Measurements from ENCODE around the gene SLC9C2.
"Not testable (repeated sequence)": the region's sequence is repeated elsewhere in the genome, so short reads cannot be mapped to it uniquely, and the experiment has no call there.

SLC9C2 gene

GRCh38 chr1:173572201-173572873 is 30.5 kb downstream of the SLC9C2 start:
- Histone ChIP-seq H3K4me1 (ENCODE audit: insufficient read depth, low read length) (no peaks in the 10 kb centered on the region), H3K9me3 (ENCODE audit: insufficient read depth, low read depth, low read length) (no peaks in the 10 kb centered on the region), H3K27ac (ENCODE audit: low read depth, low read length) (no peak overlapping the region), H3K4me3 (ENCODE audit: low read length) (no peak overlapping the region), H3K36me3 (ENCODE audit: insufficient read depth, low read length) (no peaks in the 10 kb centered on the region), H3K27me3 (ENCODE audit: insufficient read depth, low read length) (no peaks in the 10 kb centered on the region), H3K9ac (ENCODE audit: low read depth, low read length) (no peak overlapping the region)
- 91% methylated on average over 3 of the region's 3 CpGs for WGBS

DNA sequence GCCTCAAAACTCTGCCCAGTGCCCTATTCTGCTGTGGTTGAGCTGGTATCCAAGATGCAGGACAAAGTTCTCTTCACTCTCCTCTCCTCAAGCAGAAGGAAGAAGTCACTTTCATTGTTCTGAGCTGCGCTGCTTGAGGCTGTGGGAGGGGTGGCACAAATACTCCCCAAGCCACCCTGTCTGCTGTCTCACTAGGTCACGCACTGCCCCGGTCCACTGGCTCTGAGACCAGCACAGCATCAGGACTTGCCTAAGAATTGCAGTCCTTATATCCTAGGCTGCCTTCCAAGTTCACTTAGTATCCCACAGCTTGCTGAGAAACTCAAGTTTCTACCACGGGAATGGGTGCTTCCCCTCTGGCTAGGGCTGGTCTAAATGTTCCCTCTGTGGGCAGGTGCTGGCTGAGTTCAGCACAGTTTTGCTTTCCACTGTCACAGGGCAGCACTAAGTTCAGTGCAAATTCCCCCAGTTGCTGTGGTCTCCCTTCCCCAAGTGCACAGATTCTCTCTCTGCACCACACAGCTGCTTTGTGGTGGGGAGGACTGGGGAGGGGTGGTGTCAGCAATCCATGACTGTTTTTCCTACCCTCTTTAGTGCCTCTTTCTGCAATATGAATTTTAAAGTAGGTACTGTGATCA is 32.4 kb downstream of the SLC9C2 start:
- Histone ChIP-seq H3K4me3 (ENCODE audit: low read length) (no peak overlapping the region), H3K27me3 (ENCODE audit: insufficient read depth, low read length) (no peaks in the 10 kb centered on the region), H3K9me3 (ENCODE audit: insufficient read depth, low read depth, low read length) (no peaks in the 10 kb centered on the region), H3K27ac (ENCODE audit: low read depth, low read length) (no peak overlapping the region), H3K36me3 (ENCODE audit: insufficient read depth, low read length) (no peaks in the 10 kb centered on the region), H3K9ac (ENCODE audit: low read depth, low read length) (no peak overlapping the region), H3K4me1 (ENCODE audit: insufficient read depth, low read length) (no peaks in the 10 kb centered on the region)
- 83% methylated on average over 4 of the region's 4 CpGs for WGBS

DNA sequence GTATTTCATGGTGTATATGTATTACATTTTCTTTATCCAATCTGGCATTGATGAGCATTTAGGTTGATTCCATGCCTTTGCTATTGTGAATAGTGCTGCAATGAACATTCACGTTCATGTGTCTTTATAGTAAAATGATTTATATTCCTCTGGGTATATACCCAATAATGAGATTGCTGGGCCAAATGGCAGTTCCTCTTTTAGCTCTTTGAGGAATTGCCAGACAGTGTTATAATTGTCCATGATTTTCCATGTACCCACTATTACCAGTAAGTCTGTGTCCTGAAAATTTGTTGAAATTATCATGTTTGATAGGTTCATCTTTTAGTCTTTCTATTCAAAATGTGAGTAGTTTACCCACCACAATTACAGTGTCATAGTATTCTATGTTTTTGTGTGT is 34.4 kb downstream of the SLC9C2 start:
- Histone ChIP-seq H3K4me1 (ENCODE audit: insufficient read depth, low read length) (no peaks in the 10 kb centered on the region), H3K4me3 (ENCODE audit: low read length) (no peak overlapping the region), H3K9me3 (ENCODE audit: insufficient read depth, low read depth, low read length) (no peaks in the 10 kb centered on the region), H3K9ac (ENCODE audit: low read depth, low read length) (no peak overlapping the region), H3K36me3 (ENCODE audit: insufficient read depth, low read length) (no peaks in the 10 kb centered on the region), H3K27ac (ENCODE audit: low read depth, low read length) (no peak overlapping the region), H3K27me3 (ENCODE audit: insufficient read depth, low read length) (no peaks in the 10 kb centered on the region)
- WGBS = 100% methylated on average over 1 of the region's 1 CpG

DNA sequence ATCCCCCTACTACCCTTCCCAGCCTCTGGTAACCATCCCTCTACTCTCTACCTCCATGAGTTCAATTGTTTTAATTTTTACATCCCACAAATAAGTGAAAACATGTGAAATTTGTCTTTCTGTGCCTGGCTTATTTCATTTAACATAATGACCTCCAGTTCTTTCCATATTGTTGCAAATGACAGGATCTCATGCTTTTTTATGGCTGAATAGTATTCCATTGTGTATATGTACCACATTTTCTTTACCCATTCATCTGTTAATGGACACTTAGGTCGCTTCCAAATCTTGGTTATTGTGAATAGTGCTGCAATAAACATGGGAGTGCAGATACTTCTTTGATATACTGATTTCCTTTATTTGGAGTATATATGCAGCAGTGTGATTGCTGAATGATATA is 39.0 kb downstream of the SLC9C2 start:
- H3K9ac ChIP-seq (ENCODE audit: low read depth, low read length); H3K4me3 ChIP-seq (ENCODE audit: low read length); H3K4me1 ChIP-seq (ENCODE audit: insufficient read depth, low read length); H3K27ac ChIP-seq (ENCODE audit: low read depth, low read length); H3K36me3 ChIP-seq (ENCODE audit: insufficient read depth, low read length); H3K27me3 ChIP-seq (ENCODE audit: insufficient read depth, low read length); H3K9me3 ChIP-seq (ENCODE audit: insufficient read depth, low read depth, low read length): not testable (repeated sequence)
- 83% methylated on average over 1 of the region's 1 CpG for WGBS

GRCh38 chr1:173562813-173563212 is 40.1 kb downstream of the SLC9C2 start:
- Histone ChIP-seq H3K27ac (ENCODE audit: low read depth, low read length) (no peak overlapping the region), H3K4me1 (ENCODE audit: insufficient read depth, low read length) (no peaks in the 10 kb centered on the region), H3K4me3 (ENCODE audit: low read length) (no peak overlapping the region), H3K9ac (ENCODE audit: low read depth, low read length) (no peak overlapping the region), H3K9me3 (ENCODE audit: insufficient read depth, low read depth, low read length) (no peaks in the 10 kb centered on the region), H3K27me3 (ENCODE audit: insufficient read depth, low read length) (no peaks in the 10 kb centered on the region), H3K36me3 (ENCODE audit: insufficient read depth, low read length) (no peaks in the 10 kb centered on the region)
- WGBS = 70% methylated on average over 5 of the region's 6 CpGs

DNA sequence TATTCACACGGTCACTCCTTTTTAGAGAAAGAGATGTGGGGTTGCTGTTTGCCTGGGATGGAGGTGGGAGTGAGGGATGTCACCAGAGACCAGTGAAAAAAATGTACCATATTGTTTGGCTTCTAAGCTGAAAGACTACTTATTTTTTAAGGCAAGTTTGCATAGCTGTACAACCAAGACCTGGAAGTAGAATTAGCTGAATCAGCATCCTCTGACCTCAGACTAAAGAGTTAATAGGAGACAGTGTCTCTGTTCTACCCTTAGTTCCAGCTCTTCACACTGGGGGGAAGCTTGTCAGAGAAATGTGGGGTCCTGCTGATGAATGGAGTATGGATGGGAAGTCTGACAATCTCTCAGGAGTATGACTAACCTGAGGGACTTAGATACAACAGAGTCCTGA is 41.6 kb downstream of the SLC9C2 start:
- Histone ChIP-seq H3K9me3 (ENCODE audit: insufficient read depth, low read depth, low read length) (no peaks in the 10 kb centered on the region), H3K4me1 (ENCODE audit: insufficient read depth, low read length) (no peaks in the 10 kb centered on the region)

GRCh38 chr1:173560285-173560880 is 42.5 kb downstream of the SLC9C2 start:
- no peaks in the 10 kb centered on the region for H3K4me1 ChIP-seq (ENCODE audit: insufficient read depth, low read length)
- no peaks in the 10 kb centered on the region for H3K36me3 ChIP-seq (ENCODE audit: insufficient read depth, low read length)
- H3K9me3 ChIP-seq (ENCODE audit: insufficient read depth, low read depth, low read length) = no peaks in the 10 kb centered on the region
- no peaks in the 10 kb centered on the region for H3K27me3 ChIP-seq (ENCODE audit: insufficient read depth, low read length)
- H3K4me3 ChIP-seq (ENCODE audit: low read length) = no peak overlapping the region
- H3K9ac ChIP-seq (ENCODE audit: low read depth, low read length) = no peak overlapping the region
- WGBS = 92% methylated on average over 2 of the region's 3 CpGs
- H3K27ac ChIP-seq (ENCODE audit: low read depth, low read length) = no peak overlapping the region

More for the DNA sequence above, 41.6 kb downstream of the SLC9C2 start:
- 100% methylated on average over 1 of the region's 1 CpG for WGBS
- Histone ChIP-seq H3K27ac (ENCODE audit: low read depth, low read length) (no peak overlapping the region), H3K4me3 (ENCODE audit: low read length) (no peak overlapping the region), H3K27me3 (ENCODE audit: insufficient read depth, low read length) (no peaks in the 10 kb centered on the region), H3K36me3 (ENCODE audit: insufficient read depth, low read length) (no peaks in the 10 kb centered on the region), H3K9ac (ENCODE audit: low read depth, low read length) (no peak overlapping the region)

DNA sequence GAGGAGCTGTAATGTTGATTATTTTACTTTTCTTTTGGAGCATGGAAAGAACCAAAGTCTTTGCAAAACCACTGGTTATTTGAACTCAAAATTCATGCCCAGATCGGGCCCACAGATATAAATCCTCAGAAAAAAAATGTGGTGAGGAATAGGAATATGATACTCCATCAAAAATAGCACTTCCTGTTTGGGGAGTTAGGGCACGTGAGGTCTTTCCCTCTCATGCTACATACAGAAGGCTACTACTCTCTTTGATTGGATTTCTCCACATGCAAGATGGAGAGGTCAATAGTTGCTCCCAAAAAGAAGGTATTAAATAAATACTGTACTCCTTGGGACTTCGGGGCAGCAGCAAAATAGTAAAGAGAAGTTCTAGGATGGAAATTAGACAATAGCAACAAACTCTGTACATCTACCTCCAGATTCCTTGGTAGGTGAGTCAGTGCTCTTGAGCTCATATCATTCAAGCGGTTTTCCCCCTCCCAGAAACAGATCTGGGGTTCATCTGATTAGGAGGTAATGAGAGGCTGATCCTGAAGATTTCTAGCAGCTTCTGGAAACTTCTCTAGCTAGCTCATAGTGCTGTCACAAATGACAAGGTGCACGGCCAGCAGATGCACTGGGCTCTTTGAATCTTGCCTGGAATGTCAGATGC is 47.1 kb downstream of the SLC9C2 start:
- Histone ChIP-seq H3K4me3 (ENCODE audit: low read length) (no peak overlapping the region), H3K27ac (ENCODE audit: low read depth, low read length) (no peak overlapping the region), H3K4me1 (ENCODE audit: insufficient read depth, low read length) (no peaks in the 10 kb centered on the region), H3K9me3 (ENCODE audit: insufficient read depth, low read depth, low read length) (no peaks in the 10 kb centered on the region), H3K9ac (ENCODE audit: low read depth, low read length) (no peak overlapping the region), H3K27me3 (ENCODE audit: insufficient read depth, low read length) (no peaks in the 10 kb centered on the region), H3K36me3 (ENCODE audit: insufficient read depth, low read length) (no peaks in the 10 kb centered on the region)
- 87% methylated on average over 3 of the region's 5 CpGs for WGBS

- Histone ChIP-seq H3K4me3 (ENCODE audit: low read length) (no peak overlapping the region), H3K27ac (ENCODE audit: low read depth, low read length) (no peak overlapping the region), H3K36me3 (ENCODE audit: insufficient read depth, low read length) (no peaks in the 10 kb centered on the region), H3K9ac (ENCODE audit: low read depth, low read length) (no peak overlapping the region), H3K4me1 (ENCODE audit: insufficient read depth, low read length) (no peaks in the 10 kb centered on the region), H3K27me3 (ENCODE audit: insufficient read depth, low read length) (no peaks in the 10 kb centered on the region), H3K9me3 (ENCODE audit: insufficient read depth, low read depth, low read length) (no peaks in the 10 kb centered on the region)
- 90% methylated on average over 5 of the region's 6 CpGs for WGBS
Measured at GRCh38 chr1:173554541-173555250, 48.2 kb downstream of the SLC9C2 start.

GRCh38 chr1:173554089-173554488 is 48.8 kb downstream of the SLC9C2 start:
- no peak overlapping the region for H3K4me3 ChIP-seq (ENCODE audit: low read length)
- WGBS = 100% methylated on average over 3 of the region's 4 CpGs

GRCh38 chr1:173553312-173553711 is 49.6 kb downstream of the SLC9C2 start:
- H3K9me3 ChIP-seq (ENCODE audit: insufficient read depth, low read depth, low read length) = no peaks in the 10 kb centered on the region
- no peak overlapping the region for H3K27ac ChIP-seq (ENCODE audit: low read depth, low read length)
- H3K36me3 ChIP-seq (ENCODE audit: insufficient read depth, low read length) = no peaks in the 10 kb centered on the region
- no peak overlapping the region for H3K4me3 ChIP-seq (ENCODE audit: low read length)
- peaks cover 5% of the 10 kb centered on the region for H3K4me1 ChIP-seq (ENCODE audit: insufficient read depth, low read length)
- no peaks in the 10 kb centered on the region for H3K27me3 ChIP-seq (ENCODE audit: insufficient read depth, low read length)
- no peak overlapping the region for H3K9ac ChIP-seq (ENCODE audit: low read depth, low read length)

More at GRCh38 chr1:173554089-173554488, 48.8 kb downstream of the SLC9C2 start:
- no peaks in the 10 kb centered on the region for H3K36me3 ChIP-seq (ENCODE audit: insufficient read depth, low read length)
- peaks cover 2% of the 10 kb centered on the region for H3K4me1 ChIP-seq (ENCODE audit: insufficient read depth, low read length)
- no peaks in the 10 kb centered on the region for H3K9me3 ChIP-seq (ENCODE audit: insufficient read depth, low read depth, low read length)
- H3K9ac ChIP-seq (ENCODE audit: low read depth, low read length) = no peak overlapping the region
- no peaks in the 10 kb centered on the region for H3K27me3 ChIP-seq (ENCODE audit: insufficient read depth, low read length)
- no peak overlapping the region for H3K27ac ChIP-seq (ENCODE audit: low read depth, low read length)

All from HUES64 (cell line).